C4-2B (cell line): ENCODE results near the gene MIGA1.

ENCODE experiments used
- ZFX ChIP-seq: fragments of 450-650 bp; IDR thresholded peaks from 2 replicates; pipeline ENCODE4 v1.6.1; 2017
- TF ChIP-seq, protein P1 (sequence below): fragments of 450-650 bp; conservative IDR thresholded peaks from 2 replicates; pipeline ENCODE4 v1.5.1; 2017; ENCODE audit warnings: mild to moderate bottlenecking

DNA sequence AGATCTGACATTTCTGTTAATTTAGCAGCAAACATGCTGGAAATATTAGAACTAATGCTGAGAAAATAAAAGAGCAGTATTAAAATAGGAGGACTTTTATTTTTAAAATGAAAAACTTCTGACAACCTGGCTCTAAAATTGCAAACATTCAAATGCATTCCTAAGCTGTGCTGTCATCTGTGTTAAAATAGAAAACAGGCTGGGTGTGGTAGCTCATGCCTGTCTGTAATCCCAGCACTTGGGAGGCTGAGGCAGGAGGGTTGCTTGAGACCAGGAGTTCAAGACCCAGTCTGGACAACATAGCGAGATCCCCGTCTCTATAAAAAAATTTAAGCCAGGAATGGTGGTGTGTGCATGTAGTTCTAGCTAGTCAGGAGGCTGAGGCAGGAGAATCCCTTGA, 44.6 kb downstream of the MIGA1 start:
- TF ChIP-seq, protein P1, sequence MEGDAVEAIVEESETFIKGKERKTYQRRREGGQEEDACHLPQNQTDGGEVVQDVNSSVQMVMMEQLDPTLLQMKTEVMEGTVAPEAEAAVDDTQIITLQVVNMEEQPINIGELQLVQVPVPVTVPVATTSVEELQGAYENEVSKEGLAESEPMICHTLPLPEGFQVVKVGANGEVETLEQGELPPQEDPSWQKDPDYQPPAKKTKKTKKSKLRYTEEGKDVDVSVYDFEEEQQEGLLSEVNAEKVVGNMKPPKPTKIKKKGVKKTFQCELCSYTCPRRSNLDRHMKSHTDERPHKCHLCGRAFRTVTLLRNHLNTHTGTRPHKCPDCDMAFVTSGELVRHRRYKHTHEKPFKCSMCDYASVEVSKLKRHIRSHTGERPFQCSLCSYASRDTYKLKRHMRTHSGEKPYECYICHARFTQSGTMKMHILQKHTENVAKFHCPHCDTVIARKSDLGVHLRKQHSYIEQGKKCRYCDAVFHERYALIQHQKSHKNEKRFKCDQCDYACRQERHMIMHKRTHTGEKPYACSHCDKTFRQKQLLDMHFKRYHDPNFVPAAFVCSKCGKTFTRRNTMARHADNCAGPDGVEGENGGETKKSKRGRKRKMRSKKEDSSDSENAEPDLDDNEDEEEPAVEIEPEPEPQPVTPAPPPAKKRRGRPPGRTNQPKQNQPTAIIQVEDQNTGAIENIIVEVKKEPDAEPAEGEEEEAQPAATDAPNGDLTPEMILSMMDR: no peak
- no peak for TF ChIP-seq ZFX
